Endothelial cell of umbilical vein (primary cell): ENCODE results near the gene OBP2B. TPM values are rescaled to one million over a fixed set of nuclear protein-coding genes. Genes with fewer than 3 reads are reported as not detected.

Source experiments
- BruUV-seq: library from RNA; stranded (reverse); fragments of 400-500 nt; replicated peaks from 2 replicates; lab custom pipeline; 2021; lab: Mats Ljungman, UMichigan
- CTCF ChIA-PET: fragments of 300-600, 350-600 bp; sonication (Branson Sonifier 250); formaldehyde crosslinking; loops from one replicate; lab custom pipeline; 2021; ENCODE audit warnings: antibody characterized with exemption, inconsistent platforms; lab: Charles Lee
- POLR2A ChIA-PET: fragments of 300-600, 350-600 bp; sonication (Branson Sonifier 250); formaldehyde crosslinking; loops from one replicate; lab custom pipeline; 2021; ENCODE audit warnings: antibody characterized with exemption, inconsistent platforms; lab: Charles Lee
- DNase-seq: peaks from one replicate; pipeline ENCODE4 v3.0.0-alpha.2; 2011; ENCODE audit warnings: low read depth, low spot score
- FAIRE-seq: peaks from 2 replicates; lab custom pipeline; 2011; peaks lifted over from hg19 to GRCh38; lab: Jason Lieb, UNC
- H2AFZ ChIP-seq: 2 replicates; pipeline ENCODE4 v1.6.0; 2012; ENCODE audit warnings: low read depth, low read length, control low read depth, inconsistent platforms
- H3K27ac ChIP-seq: 2 replicates; pipeline ENCODE4 v1.5.1; 2011; ENCODE audit warnings: low read depth, mild to moderate bottlenecking, control low read depth, low read length, moderate library complexity; ENCODE audit not compliant: insufficient read depth
- H3K27me3 ChIP-seq, 2 experiments: 2 replicates each; pipeline versions ENCODE4 v1.6.0 to v1.6.1; 2011; ENCODE audit warnings: low read length in 2 of 2, mixed read lengths in 1 of 2; ENCODE audit not compliant: control insufficient read depth in 2 of 2, insufficient read depth in 2 of 2
- H3K36me3 ChIP-seq, 2 experiments: 2 replicates in 1 of 2; 3 replicates in 1 of 2; pipeline ENCODE4 v1.5.1; 2011; ENCODE audit warnings: low read length in 2 of 2, mild to moderate bottlenecking in 1 of 2, moderate library complexity in 1 of 2; ENCODE audit not compliant: control insufficient read depth in 2 of 2, insufficient read depth in 2 of 2; ENCODE audit errors: extremely low read depth in 1 of 2
- H3K4me1 ChIP-seq: 3 replicates; pipeline ENCODE4 v1.5.1; 2011; ENCODE audit warnings: mild to moderate bottlenecking, low read length; ENCODE audit not compliant: control insufficient read depth, insufficient read depth; ENCODE audit errors: extremely low read depth
- H3K4me2 ChIP-seq: 2 replicates; pipeline ENCODE4 v1.6.1; 2011; ENCODE audit warnings: low read length, control low read depth, mixed read lengths; ENCODE audit not compliant: insufficient read depth
- H3K4me3 ChIP-seq, 3 experiments: fragments of 200-600 bp in 1 of 3; sonication (generic), shearing (Covaris generic) in 1 of 3; replicated peaks in 1 of 3; 2 replicates each; pipeline ENCODE4 v1.5.1; 2011 to 2016; ENCODE audit warnings: control low read depth in 3 of 3, low read length in 3 of 3, mild to moderate bottlenecking in 2 of 3, inconsistent platforms in 1 of 3, low read depth in 1 of 3, moderate library complexity in 1 of 3; ENCODE audit not compliant: insufficient read depth in 1 of 3
- H3K79me2 ChIP-seq: 2 replicates; pipeline ENCODE4 v1.6.0; 2012; ENCODE audit warnings: low read length, inconsistent platforms; ENCODE audit not compliant: control insufficient read depth, insufficient read depth
- H3K9ac ChIP-seq: replicated peaks from 2 replicates; pipeline ENCODE3; 2011; ENCODE audit warnings: low read length, control low read depth; ENCODE audit not compliant: insufficient read depth; ENCODE audit errors: extremely low read depth
- H3K9me1 ChIP-seq: replicated peaks from 3 replicates; pipeline ENCODE4 v1.6.0; 2011; ENCODE audit warnings: mild to moderate bottlenecking, low read length; ENCODE audit not compliant: control insufficient read depth, insufficient read depth; ENCODE audit errors: extremely low read depth
- H3K9me3 ChIP-seq: replicated peaks from 2 replicates; pipeline ENCODE4 v1.5.1; 2012; ENCODE audit warnings: low read length, inconsistent platforms; ENCODE audit not compliant: control insufficient read depth, insufficient read depth
- H4K20me1 ChIP-seq: replicated peaks from 2 replicates; pipeline ENCODE3; 2011; ENCODE audit warnings: mild to moderate bottlenecking, low read length; ENCODE audit not compliant: control insufficient read depth, insufficient read depth; ENCODE audit errors: extremely low read depth
- CTCF ChIP-seq, 2 donors: IDR thresholded peaks; 1 replicate in 1 of 2; 2 replicates in 1 of 2; pipeline ENCODE4 v1.5.1; 2011; ENCODE audit warnings: low read length in 2 of 2, mild to moderate bottlenecking in 2 of 2, moderate library complexity in 2 of 2, control low read depth in 1 of 2, inconsistent platforms in 1 of 2, low read depth in 1 of 2; ENCODE audit not compliant: insufficient read depth in 1 of 2; ENCODE audit errors: extremely low read depth in 1 of 2
- EZH2 ChIP-seq: IDR thresholded peaks from 2 replicates; pipeline ENCODE4 v1.6.1; 2012; ENCODE audit warnings: borderline replicate concordance, low read depth, mild to moderate bottlenecking, moderate library complexity, low read length, inconsistent platforms; ENCODE audit not compliant: severe bottlenecking
- GATA2 ChIP-seq: IDR thresholded peaks from 2 replicates; pipeline ENCODE4 v1.7.0; 2011; ENCODE audit warnings: low read depth, mild to moderate bottlenecking, moderate library complexity, mixed read lengths, low read length; ENCODE audit not compliant: insufficient read length, insufficient read depth
- JUN ChIP-seq: IDR thresholded peaks from 2 replicates; pipeline ENCODE4 v1.6.1; 2011; ENCODE audit warnings: borderline replicate concordance, low read depth; ENCODE audit not compliant: insufficient read length, insufficient read depth
- MYC ChIP-seq: IDR thresholded peaks from one replicate; pipeline ENCODE4 v1.6.1; 2011; ENCODE audit warnings: mild to moderate bottlenecking, low read depth, low read length
- POLR2A ChIP-seq: IDR thresholded peaks from 2 replicates; pipeline ENCODE4 v1.6.1; 2012; ENCODE audit warnings: low read depth, mild to moderate bottlenecking, control low read depth, low read length
- dilution Hi-C: fragments of 300-500 bp; cut with MboI; formaldehyde crosslinking; loops from one replicate; pipeline ENCODE4 v1.15.0; 2019; ENCODE audit warnings: low sequenced_read_pairs; ENCODE audit not compliant: extremely low pct_ligation_motif_present
- intact Hi-C: fragments of 100-400 bp; cut with micrococcal nuclease; formaldehyde crosslinking; loops from one replicate; pipeline ENCODE4 v1.10.0; 2022
- polyA plus RNA-seq, 4 experiments: library from polyadenylated mRNA; depleted of rRNA in 3 of 4; stranded (reverse) in 3 of 4; unstranded in 1 of 4; fragments of >200 nt; gene quantifications; 2 replicates each; pipeline versions ENCODE4 v1.2.1 to v1.2.3, GENCODE V29; 2011 to 2012; ENCODE audit warnings: missing spikeins in 1 of 4
- total RNA-seq: library from RNA; stranded (reverse); gene quantifications from 2 replicates; pipeline ENCODE4 v1.2.3, GENCODE V29; 2021

The OBP2B gene
- total and polyA plus RNA-seq, 2 donors (not counting 3 experiments of a cell fraction or from before 2014, with no cell fraction given) = not detected

- FAIRE-seq = no peak
- no peaks in the 10 kb centered on the region for H3K9me1 ChIP-seq
- H3K4me2 ChIP-seq = no peak overlapping the region
- no peak for TF ChIP-seq POLR2A
- no peak for TF ChIP-seq GATA2
- TF ChIP-seq EZH2 = no peak
- no peak for TF ChIP-seq MYC
- no peak for TF ChIP-seq CTCF (IDR thresholded peaks at IDR 0.05; ENCODE audit: extremely low read depth in 1 of 2, insufficient read depth in 1 of 2, low read depth in 1 of 2, low read length in 2 of 2)
- TF ChIP-seq JUN = no peak
- CTCF ChIA-PET = interaction anchor here (1.0 to 2.5 kb wide), 4 partner anchors 18 to 163 kb away, joined by 3 to 11 read pairs (median 4); no protein-coding TSS in a partner anchor
- no peaks in the 10 kb centered on the region for H3K79me2 ChIP-seq
- POLR2A ChIA-PET = interaction anchor here (1.1 kb wide), 1 partner anchor 180 kb away, joined by 3 read pairs; the partner anchor contains the start of genes MED22 and RPL7A
- intact Hi-C loops (no loop called here), dilution Hi-C loops (no loop called here)
- no peaks in the 10 kb centered on the region for H4K20me1 ChIP-seq
- no peak for DNase-seq
- no peaks in the 10 kb centered on the region for H3K9me3 ChIP-seq
- H3K9ac ChIP-seq = no peak overlapping the region
- H3K36me3 ChIP-seq = no peaks in the 10 kb centered on the region
- no peaks in the 10 kb centered on the region for H3K27me3 ChIP-seq
- BruUV-seq = no TSS peak
- no peak overlapping the region for H3K27ac ChIP-seq
- no peak overlapping the region for H2AFZ ChIP-seq
- H3K4me3 ChIP-seq = no peak overlapping the region
- H3K4me1 ChIP-seq = peaks cover 3% of the 10 kb centered on the region
Observed at GRCh38 chr9:133167769-133168168, 41.3 kb downstream of the OBP2B start.
